ENCODE results near the gene ROCK2.

DNA sequence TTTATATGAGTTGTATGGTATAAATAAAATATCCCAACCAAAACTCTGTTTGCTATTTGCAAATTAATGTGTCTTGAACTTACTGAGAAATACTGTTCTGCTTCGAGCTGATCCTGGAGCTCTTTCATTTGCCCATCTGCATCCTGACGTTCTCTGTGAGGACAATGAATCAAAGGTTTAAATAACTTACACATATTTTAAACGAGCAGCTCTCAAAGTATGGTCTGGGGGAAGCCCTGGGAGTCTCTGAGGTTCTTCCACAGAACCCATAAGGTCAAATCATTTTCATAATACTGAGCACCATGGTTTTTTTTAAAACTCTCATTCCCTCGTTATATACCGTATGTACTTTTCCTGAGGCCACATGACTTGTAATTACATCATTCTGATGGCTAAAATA, 142.5 kb downstream of the ROCK2 start:
- no peak for TF ChIP-seq POLR2A (IDR thresholded peaks at IDR 0.05)
- TF ChIP-seq, protein P1, sequence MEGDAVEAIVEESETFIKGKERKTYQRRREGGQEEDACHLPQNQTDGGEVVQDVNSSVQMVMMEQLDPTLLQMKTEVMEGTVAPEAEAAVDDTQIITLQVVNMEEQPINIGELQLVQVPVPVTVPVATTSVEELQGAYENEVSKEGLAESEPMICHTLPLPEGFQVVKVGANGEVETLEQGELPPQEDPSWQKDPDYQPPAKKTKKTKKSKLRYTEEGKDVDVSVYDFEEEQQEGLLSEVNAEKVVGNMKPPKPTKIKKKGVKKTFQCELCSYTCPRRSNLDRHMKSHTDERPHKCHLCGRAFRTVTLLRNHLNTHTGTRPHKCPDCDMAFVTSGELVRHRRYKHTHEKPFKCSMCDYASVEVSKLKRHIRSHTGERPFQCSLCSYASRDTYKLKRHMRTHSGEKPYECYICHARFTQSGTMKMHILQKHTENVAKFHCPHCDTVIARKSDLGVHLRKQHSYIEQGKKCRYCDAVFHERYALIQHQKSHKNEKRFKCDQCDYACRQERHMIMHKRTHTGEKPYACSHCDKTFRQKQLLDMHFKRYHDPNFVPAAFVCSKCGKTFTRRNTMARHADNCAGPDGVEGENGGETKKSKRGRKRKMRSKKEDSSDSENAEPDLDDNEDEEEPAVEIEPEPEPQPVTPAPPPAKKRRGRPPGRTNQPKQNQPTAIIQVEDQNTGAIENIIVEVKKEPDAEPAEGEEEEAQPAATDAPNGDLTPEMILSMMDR (IDR thresholded peaks at IDR 0.05): no peak
